CD4-positive, alpha-beta T cell treated with Interferon gamma for 1 hour (primary cell): ENCODE results near the gene ATP6V0B.

Source experiments
- DNase-seq: peaks from one replicate; pipeline ENCODE4 v3.0.0-alpha.2; 2020

The ATP6V0B gene

DNA sequence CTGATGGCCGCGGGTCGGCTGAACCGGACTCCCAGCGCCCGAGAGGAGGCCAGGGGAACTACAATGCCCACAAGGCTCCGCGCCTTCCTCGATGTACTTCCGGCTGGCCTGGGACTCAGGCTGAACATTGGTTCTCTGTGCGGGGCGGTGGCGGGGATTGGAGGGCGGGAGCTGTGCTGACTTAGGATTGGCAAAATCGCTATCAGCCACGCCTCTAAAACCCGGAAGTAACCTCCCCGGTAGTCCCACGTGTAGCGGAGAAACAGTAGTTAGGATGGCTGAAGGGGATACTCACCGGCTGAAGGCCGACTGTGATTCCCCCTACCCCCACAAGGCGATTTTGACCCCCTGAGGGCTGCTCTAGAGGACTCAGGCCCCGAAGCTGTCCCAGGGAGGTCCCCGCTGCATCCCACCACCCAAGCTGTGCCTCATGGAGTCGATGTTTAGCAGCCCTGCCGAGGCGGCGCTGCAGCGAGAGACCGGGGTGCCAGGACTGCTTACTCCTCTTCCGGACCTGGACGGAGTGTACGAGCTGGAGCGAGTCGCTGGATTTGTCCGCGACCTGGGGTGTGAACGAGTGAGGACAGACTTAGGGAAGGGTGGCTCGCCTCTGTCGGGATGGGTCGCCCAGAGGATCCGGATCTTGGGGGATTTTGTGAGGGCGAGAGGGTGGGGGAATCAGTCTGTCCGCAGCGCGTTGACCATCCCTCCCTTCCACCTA is 4.9 kb upstream of the ATP6V0B start, which contains the start of gene DPH2:
Gene DPH2, plus strand, starts transcription at position 265 of the 721 bp plus-strand sequence. Its CDS starts 166 bp downstream, at position 431.
- DNase-seq, result peak; percentile 96

DNA sequence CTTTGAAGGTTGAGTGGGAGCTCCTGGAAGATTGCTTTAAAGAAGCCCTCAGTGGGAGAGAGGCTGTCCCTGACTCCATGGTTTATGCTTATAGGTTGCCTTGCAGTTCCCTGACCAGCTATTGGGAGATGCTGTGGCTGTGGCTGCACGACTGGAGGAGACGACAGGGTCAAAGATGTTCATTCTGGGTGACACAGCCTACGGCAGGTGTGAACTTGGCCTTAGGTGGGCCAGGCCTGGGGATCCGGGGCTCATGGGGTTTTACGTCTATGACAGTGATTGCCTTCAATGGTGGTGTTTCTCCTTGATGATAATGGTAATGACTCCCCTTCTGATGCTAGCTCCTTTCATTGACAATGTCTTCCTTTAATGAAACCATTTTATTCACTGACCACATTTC is 4.3 kb upstream of the ATP6V0B start:
- no peak for DNase-seq

DNA sequence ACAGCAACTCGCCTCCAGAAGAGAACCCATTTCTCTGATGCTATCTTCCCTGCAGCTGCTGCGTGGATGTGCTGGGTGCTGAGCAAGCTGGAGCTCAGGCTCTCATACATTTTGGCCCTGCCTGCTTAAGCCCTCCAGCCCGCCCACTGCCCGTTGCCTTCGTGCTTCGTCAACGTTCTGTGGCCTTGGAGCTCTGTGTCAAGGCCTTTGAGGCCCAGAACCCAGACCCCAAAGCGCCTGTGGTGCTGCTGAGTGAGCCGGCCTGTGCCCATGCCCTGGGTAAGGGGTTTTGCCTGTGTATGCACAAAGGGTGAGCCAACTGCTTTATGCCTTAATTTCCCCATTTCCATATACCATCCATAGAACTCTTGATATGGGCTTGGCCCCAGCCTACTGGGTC is 3.8 kb upstream of the ATP6V0B start:
- DNase-seq, result no peak

DNA sequence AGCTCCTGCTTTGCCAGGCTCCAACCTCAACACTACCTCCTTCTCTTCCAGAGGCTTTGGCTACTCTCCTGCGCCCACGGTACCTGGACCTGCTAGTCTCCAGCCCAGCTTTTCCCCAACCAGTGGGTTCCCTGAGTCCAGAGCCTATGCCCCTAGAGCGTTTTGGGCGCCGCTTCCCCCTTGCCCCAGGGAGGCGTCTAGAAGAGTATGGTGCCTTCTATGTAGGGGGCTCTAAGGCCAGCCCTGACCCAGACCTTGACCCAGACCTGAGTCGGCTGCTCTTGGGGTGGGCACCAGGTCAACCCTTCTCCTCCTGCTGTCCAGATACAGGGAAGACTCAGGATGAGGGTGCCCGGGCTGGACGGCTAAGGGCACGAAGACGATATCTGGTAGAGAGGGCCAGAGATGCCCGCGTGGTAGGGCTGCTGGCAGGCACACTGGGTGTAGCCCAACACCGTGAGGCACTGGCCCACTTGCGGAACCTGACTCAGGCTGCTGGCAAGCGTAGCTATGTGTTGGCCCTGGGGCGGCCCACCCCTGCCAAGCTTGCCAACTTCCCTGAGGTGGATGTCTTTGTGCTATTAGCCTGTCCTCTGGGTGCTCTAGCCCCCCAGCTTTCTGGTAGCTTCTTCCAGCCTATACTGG is 3.3 kb upstream of the ATP6V0B start:
- no peak for DNase-seq

DNA sequence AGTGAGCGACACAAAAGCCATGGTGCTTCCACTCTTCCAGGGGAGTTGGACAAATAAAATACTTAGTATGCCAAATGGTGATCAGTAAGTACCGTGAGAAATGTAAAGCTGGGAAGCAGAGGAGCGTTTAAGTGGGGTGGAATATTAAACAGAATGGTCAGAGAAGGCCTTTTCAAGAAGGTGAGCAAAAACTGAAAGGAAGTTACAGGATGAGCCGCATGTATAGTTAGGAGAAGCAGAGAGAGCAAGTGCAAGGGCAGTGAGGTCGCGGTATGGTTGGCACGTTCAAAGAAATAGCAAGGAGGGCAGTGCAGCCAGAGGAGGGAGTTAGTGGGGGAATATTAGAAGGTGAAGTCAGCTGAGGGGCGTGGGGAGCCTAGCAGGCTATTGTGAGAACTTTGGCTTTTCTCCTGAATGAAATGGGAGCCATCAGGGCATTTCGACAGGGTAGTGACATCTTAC is 748 bp upstream of the ATP6V0B start:
- DNase-seq, result no peak

DNA sequence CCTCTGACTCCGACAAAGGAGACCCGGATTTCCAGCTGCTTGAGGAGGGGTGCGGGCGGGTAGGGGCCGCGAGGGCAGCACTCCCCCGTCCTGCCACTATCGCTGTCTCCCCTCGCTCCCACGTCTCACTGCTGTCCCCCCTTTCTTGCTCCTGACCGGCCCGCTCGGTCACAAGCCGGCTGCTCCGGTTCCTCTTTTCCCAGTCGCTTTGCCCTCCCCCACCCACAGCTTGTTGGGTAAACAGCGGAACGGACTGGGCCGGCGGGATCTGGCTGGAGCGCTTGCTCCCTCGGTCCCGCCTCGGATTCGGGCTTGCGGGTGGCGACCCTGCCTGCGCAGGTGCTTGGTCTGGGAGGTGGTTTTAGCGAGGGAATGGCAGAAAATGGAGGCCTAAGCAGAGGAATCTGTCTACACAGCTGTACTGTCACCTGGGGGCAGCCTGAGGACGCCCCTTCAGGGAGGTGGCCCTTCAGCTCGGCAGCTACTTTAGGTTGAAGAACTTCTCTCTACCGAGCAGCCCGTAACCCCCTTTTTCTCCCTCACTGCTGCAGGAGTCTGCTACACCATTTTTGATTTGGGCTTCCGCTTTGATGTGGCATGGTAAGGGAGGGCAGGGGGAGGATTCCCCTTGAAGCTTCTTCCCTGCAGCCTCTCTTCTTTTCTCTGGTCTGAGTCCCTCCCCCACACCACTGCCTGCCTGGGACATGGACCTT is 645 bp downstream of the ATP6V0B start:
- peak; percentile 59 for DNase-seq

DNA sequence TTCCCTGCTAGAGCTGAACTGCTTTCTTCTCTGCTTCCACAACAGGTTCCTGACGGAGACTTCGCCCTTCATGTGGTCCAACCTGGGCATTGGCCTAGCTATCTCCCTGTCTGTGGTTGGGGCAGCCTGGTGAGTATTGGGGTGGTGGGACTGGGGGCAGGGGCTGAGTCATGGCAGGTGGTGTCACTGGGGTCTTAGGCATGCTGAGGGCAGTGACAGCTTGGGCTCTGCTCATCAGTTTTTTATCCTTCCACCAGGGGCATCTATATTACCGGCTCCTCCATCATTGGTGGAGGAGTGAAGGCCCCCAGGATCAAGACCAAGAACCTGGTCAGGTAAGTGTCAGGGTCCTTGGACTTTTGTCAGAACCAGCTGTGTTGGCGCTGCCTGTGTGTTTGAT is 1.3 kb downstream of the ATP6V0B start:
- no peak for DNase-seq

DNA sequence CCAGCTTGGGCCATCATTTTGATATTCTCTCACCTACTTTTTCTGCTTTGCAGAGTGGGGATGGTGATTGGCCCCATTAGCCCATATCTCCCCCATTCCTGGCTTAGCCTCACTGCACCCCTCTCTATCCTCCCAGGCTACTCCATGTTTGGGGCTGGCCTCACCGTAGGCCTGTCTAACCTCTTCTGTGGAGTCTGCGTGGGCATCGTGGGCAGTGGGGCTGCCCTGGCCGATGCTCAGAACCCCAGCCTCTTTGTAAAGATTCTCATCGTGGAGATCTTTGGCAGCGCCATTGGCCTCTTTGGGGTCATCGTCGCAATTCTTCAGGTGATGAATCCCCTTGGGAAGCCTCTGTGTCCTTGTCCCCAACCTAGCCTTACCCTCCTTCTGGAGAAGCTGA is 2.1 kb downstream of the ATP6V0B start:
- DNase-seq, result no peak

DNA sequence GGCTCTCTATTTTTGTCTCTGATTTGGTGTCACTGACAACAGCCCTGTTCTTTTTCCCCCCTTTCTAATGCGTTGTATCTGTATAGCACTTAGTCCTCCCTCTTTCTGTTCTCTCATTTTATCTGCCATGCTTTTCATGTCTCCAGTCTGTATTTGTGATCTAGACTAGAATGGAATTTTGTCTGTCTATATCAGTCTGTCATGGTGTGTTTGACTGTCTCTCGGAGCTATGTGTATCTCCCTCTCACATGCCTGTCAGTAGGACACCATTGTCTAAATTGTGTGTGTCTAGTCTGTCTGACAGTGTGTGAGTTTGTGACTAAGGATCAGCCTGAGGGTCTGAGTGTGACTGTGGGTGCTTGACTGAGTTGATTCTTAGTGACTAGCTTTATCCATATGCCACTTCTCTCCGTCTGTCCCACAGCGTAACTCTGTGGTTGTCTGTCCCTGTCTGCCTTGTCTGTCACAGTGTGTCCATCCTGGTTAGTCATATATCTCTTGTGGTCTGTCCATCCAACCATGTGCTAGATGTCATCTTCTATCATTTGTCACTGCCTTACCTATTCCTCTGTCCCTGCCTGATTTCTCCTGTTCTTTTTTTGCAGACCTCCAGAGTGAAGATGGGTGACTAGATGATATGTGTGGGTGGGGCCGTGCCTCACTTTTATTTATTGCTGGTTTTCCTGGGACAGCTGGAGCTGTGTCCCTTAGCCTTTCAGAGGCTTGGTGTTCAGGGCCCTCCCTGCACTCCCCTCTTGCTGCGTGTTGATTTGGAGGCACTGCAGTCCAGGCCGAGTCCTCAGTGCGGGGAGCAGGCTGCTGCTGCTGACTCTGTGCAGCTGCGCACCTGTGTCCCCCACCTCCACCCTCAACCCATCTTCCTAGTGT is 2.9 kb downstream of the ATP6V0B start:
- no peak for DNase-seq

DNA sequence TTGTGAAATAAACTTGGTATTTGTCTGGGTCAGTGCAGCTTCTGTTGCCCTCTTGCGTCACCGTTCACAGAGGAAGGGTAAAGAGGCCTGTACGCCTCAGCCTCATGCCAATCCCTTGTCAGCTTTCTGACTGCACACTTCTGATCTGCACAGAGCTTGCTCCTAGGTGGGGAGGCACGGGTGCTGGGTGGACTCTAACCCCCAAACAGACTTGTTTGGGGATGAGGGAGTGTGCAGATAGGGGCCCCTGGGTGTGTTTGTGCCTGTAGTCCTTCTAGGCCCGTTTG is 3.4 kb downstream of the ATP6V0B start:
- no peak for DNase-seq

DNA sequence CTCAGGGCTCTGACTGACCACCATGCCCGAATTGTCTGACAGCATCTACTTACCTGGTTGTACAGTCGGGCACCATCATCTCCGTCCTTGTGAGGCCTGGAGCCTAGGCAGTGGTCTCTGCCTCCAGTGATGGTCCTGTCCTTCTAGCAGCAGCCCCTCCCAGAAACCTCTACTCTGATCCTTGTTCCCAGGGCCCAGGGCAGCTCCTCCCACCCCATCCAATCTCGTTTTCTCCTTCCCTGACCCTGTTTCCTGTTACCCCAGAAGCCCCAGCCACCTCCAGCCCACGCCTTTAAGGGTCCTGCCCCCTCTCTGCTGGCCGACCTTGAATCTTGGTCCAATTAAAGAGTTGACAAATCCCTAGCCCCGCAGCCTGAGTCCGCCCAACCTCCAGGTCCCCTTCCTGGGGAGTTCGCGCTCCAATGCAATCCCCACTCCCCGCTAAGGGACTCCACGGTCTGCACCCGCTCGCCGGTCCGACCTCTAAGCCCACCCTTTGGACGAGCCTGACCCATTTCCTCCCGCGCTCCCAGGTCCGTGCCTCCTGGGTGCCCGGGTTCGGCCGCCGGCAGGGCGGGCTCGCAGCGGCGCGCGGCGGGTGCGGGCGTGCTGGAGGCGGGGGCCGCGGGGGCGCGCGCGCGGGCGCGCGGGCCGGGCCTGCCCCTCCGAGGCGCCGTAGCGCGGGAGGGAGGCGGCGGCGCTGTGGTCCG is 3.9 kb downstream of the ATP6V0B start, which contains the start of gene B4GALT2:
Gene B4GALT2, plus strand, starts transcription at position 660 of the 710 bp plus-strand sequence. CDS start 1,951 bp downstream, outside the sequence.
- DNase-seq, result peak; percentile 22

DNA sequence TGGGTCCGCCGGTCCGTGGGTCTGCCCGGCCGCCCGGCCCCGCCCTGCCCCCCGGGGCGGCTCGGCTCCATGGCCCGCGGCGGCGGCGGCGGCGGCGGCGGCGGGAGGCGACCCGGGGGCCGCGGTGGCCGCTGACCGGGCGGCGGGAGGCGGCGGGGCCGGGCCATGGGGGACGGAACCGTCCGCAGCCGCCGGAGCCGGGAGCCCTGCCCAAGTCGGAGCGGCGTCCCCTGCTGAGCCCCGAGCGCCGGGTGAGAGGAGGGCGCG is 4.4 kb downstream of the ATP6V0B start:
- no peak for DNase-seq

DNA sequence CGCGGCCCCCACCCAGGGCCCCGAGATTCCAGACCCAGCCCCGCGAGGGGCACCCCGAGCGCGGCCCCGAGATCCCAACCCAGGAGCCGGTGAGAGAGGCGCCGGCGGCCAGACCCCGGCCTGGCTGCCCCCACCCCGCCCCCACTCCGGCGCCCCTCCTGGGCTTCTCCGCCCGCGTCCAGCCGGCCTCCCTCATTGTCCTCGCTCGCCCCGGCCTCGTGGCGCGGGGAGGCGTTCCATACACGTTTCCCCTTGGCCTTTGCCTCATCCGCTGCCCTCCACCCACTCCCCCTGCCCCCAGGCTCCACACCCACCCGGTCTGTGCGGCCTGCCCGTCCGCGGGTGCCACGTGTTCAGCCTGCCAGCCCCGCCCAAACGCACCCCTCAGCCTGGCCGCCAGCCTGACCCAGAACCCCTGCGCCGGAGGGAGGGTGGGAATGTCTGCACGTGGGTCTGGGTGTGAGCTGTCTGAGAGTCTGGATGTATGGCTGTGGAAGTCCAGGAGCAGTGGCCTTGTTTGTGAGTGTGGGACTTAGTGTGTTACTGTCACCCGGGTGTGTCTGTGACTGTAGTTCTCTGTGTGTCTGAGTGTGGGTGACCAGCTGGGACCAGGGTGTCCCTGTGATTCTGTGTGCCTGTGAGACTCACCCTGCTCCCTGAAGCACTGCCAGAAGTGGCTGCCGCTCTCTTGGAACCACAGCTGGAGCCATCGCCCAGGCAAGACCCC is 4.9 kb downstream of the ATP6V0B start:
- DNase-seq, result no peak

DNA sequence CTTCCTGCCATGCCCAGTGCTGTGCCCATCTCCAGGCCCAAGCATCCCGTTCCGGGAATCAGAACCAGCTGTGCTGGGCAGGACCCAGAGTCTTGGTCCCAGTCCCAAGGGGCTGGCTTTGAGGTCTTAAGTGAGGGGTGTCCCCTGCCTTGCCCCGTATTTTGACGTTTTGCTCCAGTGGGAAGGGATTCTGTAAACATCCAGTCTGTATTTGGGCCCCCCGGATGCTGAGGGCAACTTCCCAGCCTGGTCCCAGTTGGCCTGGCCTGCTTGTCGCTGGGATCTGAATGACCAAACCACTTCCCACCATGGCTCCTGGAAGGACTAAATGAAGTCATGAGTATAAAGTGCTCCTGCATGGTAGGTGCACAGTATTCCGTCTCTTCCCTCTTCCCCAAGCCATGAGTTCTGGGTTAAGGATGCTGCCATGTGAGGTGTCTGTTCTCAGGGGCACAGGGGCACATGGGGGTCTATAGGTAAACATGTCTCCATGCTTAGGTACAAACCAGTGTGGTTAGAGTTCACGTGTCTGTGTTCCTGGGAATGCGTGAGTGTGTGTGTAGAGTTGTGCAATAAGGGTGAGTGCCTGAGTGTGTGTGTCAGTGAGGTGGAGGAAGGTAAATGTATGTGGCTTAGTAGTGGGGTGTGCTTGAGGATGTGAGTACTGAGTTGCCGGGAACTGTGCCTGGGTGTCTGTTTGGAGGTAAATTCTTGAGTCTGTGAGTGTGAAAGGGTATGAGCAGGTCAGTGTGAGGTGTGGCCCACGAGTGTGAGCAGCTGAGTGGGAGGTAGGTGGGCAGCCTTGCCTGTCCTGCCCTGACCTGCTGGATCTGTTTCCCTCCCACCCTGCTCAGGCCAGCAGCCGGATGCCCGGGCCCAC is 5.7 kb downstream of the ATP6V0B start:
- no peak for DNase-seq

DNA sequence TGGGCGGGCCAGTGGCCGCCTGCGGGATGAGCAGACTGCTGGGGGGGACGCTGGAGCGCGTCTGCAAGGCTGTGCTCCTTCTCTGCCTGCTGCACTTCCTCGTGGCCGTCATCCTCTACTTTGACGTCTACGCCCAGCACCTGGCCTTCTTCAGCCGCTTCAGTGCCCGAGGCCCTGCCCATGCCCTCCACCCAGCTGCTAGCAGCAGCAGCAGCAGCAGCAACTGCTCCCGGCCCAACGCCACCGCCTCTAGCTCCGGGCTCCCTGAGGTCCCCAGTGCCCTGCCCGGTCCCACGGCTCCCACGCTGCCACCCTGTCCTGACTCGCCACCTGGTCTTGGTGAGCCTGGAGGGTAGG is 6.4 kb downstream of the ATP6V0B start:
- DNase-seq, result no peak

DNA sequence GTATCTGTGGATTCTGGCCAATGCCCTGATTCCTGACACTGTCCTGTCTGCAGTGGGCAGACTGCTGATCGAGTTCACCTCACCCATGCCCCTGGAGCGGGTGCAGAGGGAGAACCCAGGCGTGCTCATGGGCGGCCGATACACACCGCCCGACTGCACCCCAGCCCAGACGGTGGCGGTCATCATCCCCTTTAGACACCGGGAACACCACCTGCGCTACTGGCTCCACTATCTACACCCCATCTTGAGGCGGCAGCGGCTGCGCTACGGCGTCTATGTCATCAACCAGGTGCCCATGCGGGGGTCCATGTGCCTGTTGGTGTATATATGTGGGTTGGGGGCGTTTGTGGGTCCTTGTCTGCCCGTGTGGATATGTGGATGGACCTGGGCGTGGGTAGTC is 6.9 kb downstream of the ATP6V0B start:
- DNase-seq, result no peak

DNA sequence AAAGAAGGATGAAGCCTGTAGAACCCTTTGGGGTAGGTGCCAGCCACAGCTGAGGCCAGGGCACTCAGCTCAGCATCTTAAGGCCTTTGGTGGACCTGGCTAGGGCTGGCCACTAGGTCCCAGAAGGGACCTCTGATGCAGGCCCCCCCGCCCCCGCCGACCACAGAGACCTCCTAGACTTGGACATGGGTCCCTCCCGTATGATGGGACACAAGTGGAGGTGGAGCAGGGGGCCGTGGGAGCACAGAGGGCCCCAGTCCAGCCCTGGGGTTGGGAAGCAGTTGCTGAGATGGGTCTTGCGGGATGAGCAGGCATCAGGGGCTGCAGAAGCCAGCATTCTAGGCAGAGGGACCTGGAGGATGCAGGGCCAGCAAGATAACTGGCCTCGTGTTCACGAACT is 7.5 kb downstream of the ATP6V0B start:
- DNase-seq, result no peak

DNA sequence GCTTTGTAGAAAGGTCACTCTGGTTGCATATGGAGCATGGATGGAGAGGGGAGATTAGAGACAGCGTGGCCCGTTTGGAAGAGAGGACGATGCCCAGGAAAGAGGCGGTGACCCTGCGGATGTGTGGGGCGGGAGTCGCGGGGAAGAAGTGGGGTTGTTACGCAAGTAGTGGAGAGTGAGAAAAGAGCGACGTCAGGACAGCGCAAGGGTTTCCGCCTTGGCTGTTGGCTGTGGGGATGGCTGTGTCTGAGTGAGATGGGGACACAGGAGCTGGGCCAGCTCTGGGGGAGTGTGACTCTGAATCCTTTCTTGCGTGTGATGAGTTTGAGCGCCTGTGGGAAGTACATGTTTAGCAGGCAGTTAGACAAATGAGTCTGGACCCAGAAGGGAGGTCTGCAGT is 8.0 kb downstream of the ATP6V0B start:
- DNase-seq, result peak; percentile 25

DNA sequence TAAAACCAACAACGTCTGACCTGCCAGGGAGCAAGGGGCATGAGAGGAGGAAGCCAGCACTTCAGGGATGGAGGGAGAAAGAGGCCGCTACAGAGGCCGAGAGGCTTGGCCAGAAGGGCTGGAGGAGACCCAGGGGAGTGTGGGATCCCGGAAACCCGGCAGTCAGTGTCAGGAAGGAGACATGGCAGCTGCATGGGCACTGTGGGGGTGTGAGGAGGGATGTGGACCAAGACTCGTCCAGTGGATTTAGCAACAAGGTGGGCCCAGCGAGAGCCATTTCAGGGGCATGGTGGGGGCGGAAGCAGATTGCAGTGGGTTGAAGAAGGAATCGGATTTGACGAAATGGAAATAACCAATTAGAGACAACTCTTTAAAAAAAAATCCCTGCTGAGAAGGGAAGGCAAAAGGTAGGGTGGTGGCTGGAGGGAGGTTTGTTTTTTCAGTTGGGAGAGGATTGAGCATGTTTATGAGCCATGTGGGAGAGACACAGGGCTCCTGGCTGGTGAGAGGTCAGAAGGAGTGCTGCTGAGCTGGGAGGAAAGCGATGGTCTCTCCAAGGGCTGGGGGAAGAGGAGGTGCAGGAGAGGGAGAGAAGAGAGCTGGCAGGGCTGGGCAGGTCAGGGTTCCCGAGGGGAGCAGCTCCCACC is 8.6 kb downstream of the ATP6V0B start:
- no peak for DNase-seq

DNA sequence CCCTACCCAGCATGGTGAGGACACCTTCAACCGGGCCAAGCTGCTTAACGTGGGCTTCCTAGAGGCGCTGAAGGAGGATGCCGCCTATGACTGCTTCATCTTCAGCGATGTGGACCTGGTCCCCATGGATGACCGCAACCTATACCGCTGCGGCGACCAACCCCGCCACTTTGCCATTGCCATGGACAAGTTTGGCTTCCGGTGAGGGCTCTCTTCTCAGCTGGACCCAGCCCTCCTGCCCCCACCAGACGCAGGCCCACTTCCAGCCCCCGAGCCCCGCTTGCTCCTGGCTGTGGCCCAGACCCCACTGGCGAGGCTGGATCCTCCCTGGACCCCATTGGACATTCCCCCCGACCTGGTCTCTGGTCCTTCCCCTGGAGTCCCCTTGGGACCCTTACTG is 10.1 kb downstream of the ATP6V0B start:
- DNase-seq, result no peak
